Caco-2 (cell line): ENCODE data around the gene CD82. TPM values are rescaled to one million over a fixed set of nuclear protein-coding genes. Genes with fewer than 3 reads are reported as not detected.

Experiments used
- BruUV-seq: library from RNA; stranded (reverse); fragments of 400-500 nt; replicated peaks from 2 replicates; lab custom pipeline; 2021; lab: Mats Ljungman, UMichigan
- CTCF ChIA-PET: fragments of 300-600 bp; sonication (Branson Sonifier 250); formaldehyde crosslinking; loops from one replicate; lab custom pipeline; 2022; ENCODE audit warnings: antibody characterized with exemption; lab: Charles Lee
- POLR2A ChIA-PET: fragments of 300-600 bp; sonication (Branson Sonifier 250); formaldehyde crosslinking; loops from one replicate; lab custom pipeline; 2022; ENCODE audit warnings: antibody characterized with exemption; lab: Charles Lee
- DNase-seq, 2 experiments: peaks; one replicate each; pipeline versions ENCODE4 v3.0.0 to v3.0.0-alpha.2; 2020 to 2022
- H3K27me3 ChIP-seq: replicated peaks from 2 replicates; pipeline ENCODE4 v1.6.0; 2011; ENCODE audit warnings: low read length; ENCODE audit not compliant: control insufficient read depth, insufficient read depth
- H3K36me3 ChIP-seq: 2 replicates; pipeline ENCODE4 v1.5.1; 2011; ENCODE audit warnings: low read length; ENCODE audit not compliant: control insufficient read depth, insufficient read depth
- H3K4me1 ChIP-seq: fragments of 250-450 bp; sonication (Bioruptor Pico); 2 replicates; pipeline ENCODE4 v1.5.1; 2020; ENCODE audit warnings: mild to moderate bottlenecking
- H3K4me3 ChIP-seq: 2 replicates; pipeline ENCODE4 v1.5.1; 2011; ENCODE audit warnings: low read depth, mild to moderate bottlenecking, control low read depth, low read length
- H3K9me3 ChIP-seq: fragments of 250-450 bp; sonication (Bioruptor Pico); 2 replicates; pipeline ENCODE4 v1.5.1; 2020; ENCODE audit warnings: mild to moderate bottlenecking, moderate library complexity
- H3K27ac Mint-ChIP-seq: one replicate; pipeline ENCODE4 v1.8.0; 2022; ENCODE audit warnings: mixed read lengths; ENCODE audit not compliant: unreplicated experiment
- H3K27me3 Mint-ChIP-seq: one replicate; pipeline ENCODE4 v1.8.0; 2022; ENCODE audit warnings: mixed read lengths; ENCODE audit not compliant: insufficient read depth, unreplicated experiment
- H3K36me3 Mint-ChIP-seq: one replicate; pipeline ENCODE4 v1.8.0; 2022; ENCODE audit warnings: mild to moderate bottlenecking, mixed read lengths; ENCODE audit not compliant: insufficient read depth, unreplicated experiment
- H3K4me1 Mint-ChIP-seq: one replicate; pipeline ENCODE4 v1.8.0; 2022; ENCODE audit warnings: low read depth, mixed read lengths; ENCODE audit not compliant: unreplicated experiment
- H3K4me3 Mint-ChIP-seq: one replicate; pipeline ENCODE4 v1.8.0; 2022; ENCODE audit warnings: mild to moderate bottlenecking, moderate library complexity, mixed read lengths; ENCODE audit not compliant: unreplicated experiment
- H3K9me3 Mint-ChIP-seq: one replicate; pipeline ENCODE4 v1.8.0; 2022; ENCODE audit warnings: mixed read lengths; ENCODE audit not compliant: unreplicated experiment
- CTCF ChIP-seq, 2 experiments: fragments of 200-600 bp in 1 of 2; IDR thresholded peaks; 1 replicate in 1 of 2; 2 replicates in 1 of 2; pipeline versions ENCODE4 v1.5.1 to v1.8.0; 2011 to 2022; ENCODE audit warnings: antibody characterized with exemption in 1 of 2, control low read depth in 1 of 2, inconsistent platforms in 1 of 2, low read depth in 1 of 2, low read length in 1 of 2, mild to moderate bottlenecking in 1 of 2, moderate library complexity in 1 of 2; ENCODE audit not compliant: insufficient read depth in 1 of 2, severe bottlenecking in 1 of 2, unreplicated experiment in 1 of 2
- intact Hi-C: fragments of 100-400 bp; cut with micrococcal nuclease; formaldehyde crosslinking; loops from one replicate; pipeline ENCODE4 v1.10.0; 2022; ENCODE audit not compliant: unreplicated experiment
- total RNA-seq: library from RNA; stranded (reverse); gene quantifications from 2 replicates; pipeline ENCODE4 v1.2.3, GENCODE V29; 2022

The CD82 gene
- total RNA-seq, 1 experiment from 2014 or later, result 4.3 TPM

- ChIA-PET CTCF (interaction anchor here (0.7 to 2.4 kb wide), 2 partner anchors 8 to 15 kb away, joined by 7 read pairs; no protein-coding TSS in a partner anchor), POLR2A (no interaction called here)
- no peak for TF ChIP-seq CTCF (IDR thresholded peaks at IDR 0.05; ENCODE audit: insufficient read depth in 1 of 2, low read depth in 1 of 2, low read length in 1 of 2, severe bottlenecking in 1 of 2, unreplicated experiment in 1 of 2)
- intact Hi-C loops, result no loop called here
- no peak overlapping the region for H3K4me3 Mint-ChIP-seq
- no peaks in the 10 kb centered on the region for H3K9me3 Mint-ChIP-seq
- Histone ChIP-seq H3K27me3 (no peaks in the 10 kb centered on the region; the same call in 1 of the 2 replicates), H3K4me3 (no peak overlapping the region), H3K4me1 (no peaks in the 10 kb centered on the region), H3K9me3 (no peaks in the 10 kb centered on the region), H3K36me3 (no peaks in the 10 kb centered on the region)
- H3K27ac Mint-ChIP-seq, result no peak overlapping the region
- no peaks in the 10 kb centered on the region for H3K36me3 Mint-ChIP-seq
- peaks cover 4% of the 10 kb centered on the region for H3K27me3 Mint-ChIP-seq
- no TSS peak for BruUV-seq
- H3K4me1 Mint-ChIP-seq, result peaks cover 3% of the 10 kb centered on the region
- DNase-seq, result no peak
Measured at GRCh38 chr11:44613153-44613552, 47.7 kb downstream of the CD82 start.

DNA sequence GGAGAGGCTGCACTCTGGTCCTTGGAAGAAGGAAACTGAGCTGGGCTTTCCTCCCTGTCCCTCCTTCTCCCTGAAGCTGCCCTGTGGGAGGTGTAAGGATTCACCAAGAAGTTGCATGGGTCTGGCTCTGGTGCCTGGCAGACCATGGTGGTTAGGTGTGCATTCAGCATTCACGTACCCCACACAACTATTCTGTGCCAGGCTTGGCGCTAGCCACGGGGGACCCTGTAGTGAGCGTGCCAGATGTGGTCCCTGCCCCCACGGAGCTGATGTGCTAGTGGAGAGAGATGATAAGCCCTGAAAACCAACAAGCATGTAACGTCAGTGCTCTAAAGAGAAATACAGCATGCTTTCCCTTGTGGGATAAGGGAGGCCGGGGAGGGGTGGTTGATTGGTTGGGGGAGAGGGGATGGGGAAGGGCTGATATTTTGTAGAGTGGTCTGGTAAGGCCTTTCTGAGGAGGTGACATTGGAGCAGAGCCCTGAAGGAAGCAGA lies 48.9 kb downstream of the CD82 start:
- CTCF ChIA-PET, result interaction anchor here (0.7 kb wide), 1 partner anchor 168 kb away, joined by 3 read pairs; no protein-coding TSS in a partner anchor
- H3K36me3 Mint-ChIP-seq, result no peaks in the 10 kb centered on the region
- intact Hi-C loops, result no loop called here
- no peaks in the 10 kb centered on the region for H3K9me3 Mint-ChIP-seq
- H3K9me3 ChIP-seq, result no peaks in the 10 kb centered on the region
- H3K27ac Mint-ChIP-seq, result no peak overlapping the region
- H3K4me3 Mint-ChIP-seq, result no peak overlapping the region
- no TSS peak for BruUV-seq
- DNase-seq, result no peak
- H3K4me3 ChIP-seq, result no peak overlapping the region
- POLR2A ChIA-PET, result no interaction called here
- no peak for TF ChIP-seq CTCF (IDR thresholded peaks at IDR 0.05; ENCODE audit: insufficient read depth in 1 of 2, low read depth in 1 of 2, low read length in 1 of 2, severe bottlenecking in 1 of 2, unreplicated experiment in 1 of 2)
- no peaks in the 10 kb centered on the region for H3K36me3 ChIP-seq
- H3K27me3 ChIP-seq, result no peaks in the 10 kb centered on the region; the same call in 1 of the 2 replicates
- no peaks in the 10 kb centered on the region for H3K4me1 ChIP-seq
- no peaks in the 10 kb centered on the region for H3K4me1 Mint-ChIP-seq
- peaks cover 4% of the 10 kb centered on the region for H3K27me3 Mint-ChIP-seq

DNA sequence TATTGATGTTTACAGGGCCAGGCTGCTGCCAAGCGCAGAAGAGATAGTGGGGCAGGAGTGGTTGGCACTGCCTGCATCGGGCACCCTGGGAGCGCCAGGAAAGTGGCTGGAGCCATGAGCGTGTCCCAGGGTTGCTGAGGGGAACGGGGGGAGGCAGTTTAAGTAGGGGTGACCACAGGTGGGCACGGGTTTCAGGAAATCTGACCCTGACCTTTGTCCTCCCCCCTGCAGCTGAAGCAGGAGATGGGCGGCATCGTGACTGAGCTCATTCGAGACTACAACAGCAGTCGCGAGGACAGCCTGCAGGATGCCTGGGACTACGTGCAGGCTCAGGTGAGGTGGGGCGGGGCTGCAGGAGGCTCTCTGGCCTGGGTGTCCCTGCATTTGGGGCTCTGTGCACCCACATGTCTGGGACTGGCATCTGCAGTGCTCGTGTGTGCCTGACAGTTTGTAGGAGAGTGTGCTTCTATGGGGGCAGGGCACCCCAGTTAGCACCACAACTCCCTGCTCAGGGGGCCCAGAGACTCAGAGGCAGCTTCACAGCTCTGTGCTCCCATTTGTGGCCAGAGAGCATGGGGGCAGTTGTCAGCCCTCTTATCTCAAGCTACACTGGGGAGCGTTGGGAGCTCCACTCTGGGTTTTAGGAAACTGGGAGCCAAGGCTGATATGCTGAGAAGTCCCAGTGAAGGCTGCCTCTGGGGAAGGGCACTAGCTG lies 49.7 kb downstream of the CD82 start:
- H3K4me3 ChIP-seq, result no peak overlapping the region
- Mint-ChIP-seq H3K4me3 (no peak overlapping the region), H3K27me3 (peaks cover 4% of the 10 kb centered on the region), H3K27ac (no peak overlapping the region), H3K36me3 (no peaks in the 10 kb centered on the region), H3K4me1 (no peaks in the 10 kb centered on the region), H3K9me3 (no peaks in the 10 kb centered on the region)
- no TSS peak for BruUV-seq
- no peaks in the 10 kb centered on the region for H3K9me3 ChIP-seq
- no peak for TF ChIP-seq CTCF (IDR thresholded peaks at IDR 0.05; ENCODE audit: insufficient read depth in 1 of 2, low read depth in 1 of 2, low read length in 1 of 2, severe bottlenecking in 1 of 2, unreplicated experiment in 1 of 2)
- DNase-seq, result no peak
- intact Hi-C loops, result no loop called here
- ChIA-PET POLR2A (no interaction called here), CTCF (interaction anchor here (0.8 to 1.5 kb wide), 3 partner anchors 43 to 92 kb away, joined by 3 to 8 read pairs (median 3); no protein-coding TSS in a partner anchor)
- H3K36me3 ChIP-seq, result no peaks in the 10 kb centered on the region
- no peaks in the 10 kb centered on the region; the same call in 1 of the 2 replicates for H3K27me3 ChIP-seq
- H3K4me1 ChIP-seq, result no peaks in the 10 kb centered on the region
